Measurements from ENCODE around the gene KRT4.

The KRT4 gene

DNA sequence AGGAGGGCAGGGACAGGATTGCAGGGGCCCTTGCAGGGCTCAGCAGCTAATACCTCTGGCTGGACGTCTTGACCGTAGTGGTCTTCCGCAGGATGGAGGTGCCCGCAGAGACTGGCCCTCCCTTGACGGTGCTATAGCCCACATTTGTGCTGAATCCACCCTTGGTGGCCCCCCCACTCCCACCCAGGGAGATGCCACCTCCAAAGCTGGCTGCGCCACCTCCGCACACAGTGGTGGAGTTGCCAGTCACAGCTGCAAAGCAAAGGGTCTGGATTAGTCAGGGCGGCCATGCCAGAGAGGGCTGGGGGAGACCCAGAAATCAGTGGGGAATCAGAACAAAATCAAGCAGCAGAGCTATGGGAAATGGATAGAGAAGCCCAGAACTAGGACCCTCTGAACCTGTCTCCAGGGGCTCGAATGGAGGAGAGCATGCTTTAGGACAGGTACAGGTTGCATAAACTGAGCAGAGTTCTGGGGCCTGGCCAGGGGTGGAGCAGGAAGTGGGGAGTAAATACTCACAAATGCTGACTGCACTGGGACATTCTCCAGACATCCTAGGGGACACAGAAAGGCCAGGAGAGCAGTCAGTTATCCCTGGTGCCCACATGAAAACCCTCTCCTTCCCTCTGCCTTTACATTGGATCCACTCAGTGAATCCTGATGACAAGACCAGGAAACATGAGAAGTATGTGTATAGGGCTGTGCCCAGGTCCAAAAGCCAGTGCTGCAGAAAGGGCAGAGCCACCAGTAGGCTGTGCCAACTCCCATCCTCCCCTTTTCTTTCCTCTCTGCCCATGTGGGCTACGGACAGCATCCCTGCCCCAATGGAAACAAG is 8.1 kb upstream of the KRT4 start:
- DNase-seq: no peak

DNA sequence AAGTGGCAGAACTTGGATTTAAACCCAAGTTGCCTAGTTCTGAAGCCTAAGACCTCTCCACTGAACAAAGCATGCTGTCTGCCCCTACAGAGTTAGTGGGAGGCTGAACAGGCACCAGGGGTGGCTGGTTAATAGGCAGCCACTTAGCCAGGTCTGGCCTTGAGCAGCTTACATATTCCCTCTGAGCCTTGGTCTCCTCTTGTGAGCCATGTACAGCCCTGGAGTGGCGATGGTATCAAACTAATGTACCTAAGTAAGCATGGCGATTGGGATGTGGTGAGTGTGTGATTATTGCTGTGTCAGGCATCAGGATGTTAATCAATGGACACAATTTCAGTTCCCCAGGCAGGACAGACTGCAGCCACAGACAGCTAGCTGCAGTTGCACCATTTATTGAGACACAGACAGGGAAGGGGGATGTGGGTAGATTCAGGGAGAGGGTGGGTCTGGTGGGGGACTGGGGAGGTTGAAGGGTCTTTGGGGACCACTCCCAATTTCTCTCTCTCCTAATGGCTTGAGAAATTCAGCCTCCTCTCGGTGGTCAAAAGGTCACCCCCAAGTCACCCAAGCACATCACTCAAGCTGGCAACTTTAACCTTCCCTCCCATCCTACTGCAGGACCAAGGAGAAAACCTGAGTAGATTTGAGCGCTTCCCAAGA is 7.3 kb upstream of the KRT4 start:
- DNase-seq: no peak

DNA sequence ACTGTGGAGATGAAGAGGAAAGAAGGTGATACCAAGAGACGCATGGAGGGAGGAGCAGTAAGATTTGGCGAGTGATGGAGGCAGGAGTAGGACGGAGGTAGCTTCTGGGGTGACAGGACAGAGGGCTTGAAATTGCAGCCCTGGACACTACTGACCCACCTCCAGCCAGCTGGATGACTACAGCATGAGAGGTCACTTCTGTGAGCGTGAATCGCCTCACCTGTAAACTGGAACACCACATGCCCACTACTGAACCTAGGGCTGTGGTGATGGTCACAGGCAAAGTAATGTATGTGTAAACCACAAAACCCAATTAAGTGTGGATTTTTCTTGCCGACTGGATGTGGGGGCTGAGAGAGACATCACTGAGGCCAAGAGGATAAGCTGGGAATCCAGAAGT is 6.6 kb upstream of the KRT4 start:
- DNase-seq: no peak

DNA sequence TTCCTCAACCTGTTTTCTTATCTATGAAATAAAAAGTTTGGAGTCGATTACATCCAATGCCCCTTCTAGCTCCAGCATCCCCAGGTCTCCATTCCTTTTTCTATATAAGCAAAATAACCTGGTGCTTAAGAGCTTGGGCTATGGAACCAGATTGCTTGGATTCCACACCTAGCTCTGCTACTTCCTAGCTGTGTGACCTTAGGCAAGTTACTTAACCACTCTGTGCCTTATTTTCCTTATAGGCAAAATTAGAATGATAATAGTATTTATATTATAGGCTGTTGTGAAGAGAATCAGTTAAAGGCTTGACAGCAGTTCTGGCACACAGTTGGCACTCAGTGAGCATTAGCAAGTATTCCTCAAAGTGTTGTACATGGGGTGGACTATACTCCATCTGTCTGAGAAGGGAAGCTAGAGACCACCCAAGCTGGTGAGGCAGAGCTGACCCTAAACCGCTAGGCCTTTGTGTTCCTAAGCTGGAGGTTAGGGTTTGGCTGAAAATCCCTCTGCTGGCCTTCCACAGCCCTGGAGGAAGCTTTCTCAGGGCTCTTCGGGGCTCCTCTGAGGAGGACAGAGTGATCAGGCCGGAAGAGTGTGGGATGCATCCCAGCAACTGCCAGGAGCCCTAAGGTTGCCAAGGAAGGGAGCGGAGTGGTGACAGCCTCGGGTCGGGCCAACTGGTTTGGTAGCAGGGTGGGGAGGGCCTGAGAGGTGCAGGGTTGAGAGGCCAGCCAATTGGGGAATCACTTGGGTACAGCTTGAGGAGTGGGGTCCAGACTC is 6.0 kb upstream of the KRT4 start:
- DNase-seq: no peak

DNA sequence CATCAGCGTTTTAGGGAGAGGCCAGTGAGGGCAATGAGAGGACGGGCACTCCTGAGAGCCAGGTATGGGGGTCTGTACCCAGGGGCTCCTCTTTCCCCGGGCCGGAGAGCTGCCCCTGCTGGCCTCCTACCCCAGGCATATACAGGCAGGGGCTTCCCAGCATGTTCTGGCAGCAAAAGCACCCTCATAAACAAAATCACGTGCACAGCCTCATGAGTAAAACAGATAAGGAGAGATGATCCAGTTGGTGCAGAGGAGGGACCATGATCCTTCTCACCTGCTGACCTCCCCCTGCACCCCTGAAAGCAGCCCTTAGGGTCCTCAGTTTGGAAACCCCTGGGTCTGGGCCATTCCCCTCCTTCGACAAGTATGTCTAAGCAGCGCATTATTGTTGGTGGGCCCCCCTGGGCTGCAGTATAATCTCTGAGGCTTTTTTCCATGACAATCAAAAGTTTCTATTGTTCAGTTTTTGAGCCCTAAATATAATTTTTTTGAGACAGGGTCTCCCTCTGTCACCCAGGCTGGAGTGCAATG is 5.0 kb upstream of the KRT4 start:
- no peak for DNase-seq

DNA sequence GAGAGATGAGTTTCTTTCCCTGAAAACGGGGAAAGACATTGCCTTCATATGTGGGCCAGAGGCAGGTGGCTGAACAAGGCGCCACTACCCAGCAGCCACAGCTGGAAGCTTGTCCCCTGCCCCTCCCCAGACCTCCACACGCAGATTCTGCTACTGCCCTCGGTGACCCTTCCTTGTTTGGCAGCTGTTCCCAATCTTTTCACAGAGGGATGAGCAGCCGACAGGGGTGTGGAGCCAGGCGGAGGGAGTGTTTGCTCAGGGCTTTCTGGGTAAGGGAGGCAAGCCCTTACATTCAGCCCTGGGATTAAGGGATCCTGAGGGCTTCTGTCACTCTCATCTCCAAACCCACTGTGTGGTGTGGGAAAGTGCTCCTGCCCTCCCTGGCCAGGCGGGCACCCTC is 4.5 kb upstream of the KRT4 start:
- DNase-seq: no peak

DNA sequence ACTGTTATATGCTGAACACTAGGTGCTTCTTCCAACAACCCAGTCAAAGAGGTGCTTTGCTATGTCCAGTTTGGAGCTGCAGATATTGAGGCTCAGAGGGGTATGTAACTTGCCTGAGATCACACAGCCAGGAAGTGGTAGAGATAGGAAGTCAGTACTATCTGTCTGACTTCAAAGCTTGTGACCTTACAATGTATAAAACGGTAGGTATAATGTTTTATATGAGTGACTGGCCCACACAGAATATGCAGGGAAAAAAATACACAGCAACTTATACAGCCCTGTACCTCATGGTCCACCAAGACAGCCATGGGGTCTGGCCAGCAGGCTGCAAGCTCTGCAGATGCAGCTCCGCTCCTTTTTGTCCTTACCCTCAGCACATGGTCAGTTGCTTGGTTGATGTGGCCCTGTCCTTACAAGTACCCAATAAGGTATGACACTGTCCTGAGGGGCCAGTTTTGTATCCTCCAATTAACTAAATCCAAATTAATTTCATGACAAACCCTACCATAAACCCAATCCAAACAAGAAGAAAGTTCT is 3.9 kb upstream of the KRT4 start:
- no peak for DNase-seq

DNA sequence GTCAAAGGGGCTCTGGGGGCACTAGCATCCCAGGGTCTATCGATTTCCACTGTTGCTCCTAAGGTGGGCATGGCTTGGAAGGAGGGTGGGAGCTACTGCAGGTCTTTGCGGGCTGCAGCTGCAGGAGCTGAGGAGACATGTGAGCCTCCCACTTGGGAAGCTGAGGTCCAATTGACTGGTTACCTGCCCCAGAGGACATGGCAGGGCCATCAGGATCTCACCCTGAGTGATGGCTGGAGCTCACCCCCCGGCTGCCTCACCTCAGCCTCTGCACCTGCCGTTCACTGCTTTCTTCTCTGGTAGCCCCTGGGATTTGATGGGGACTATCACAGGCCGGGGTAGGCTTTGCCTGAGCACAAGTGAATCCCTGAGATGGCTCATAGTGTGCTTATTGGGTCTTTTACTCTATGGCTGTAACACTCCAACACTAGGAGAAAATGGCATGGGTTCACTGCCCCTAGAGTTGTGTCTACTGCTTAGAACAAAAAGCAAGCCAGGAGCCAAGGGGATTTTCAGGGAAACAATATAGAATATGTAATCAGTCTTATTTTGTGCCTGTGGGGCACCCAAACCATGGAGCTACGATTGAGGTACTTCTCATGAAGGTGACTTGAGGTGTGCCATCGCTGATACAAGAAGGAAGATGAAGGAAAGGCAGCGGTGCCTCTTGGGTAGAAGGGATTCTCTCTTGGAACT is 3.2 kb upstream of the KRT4 start:
- DNase-seq: no peak

DNA sequence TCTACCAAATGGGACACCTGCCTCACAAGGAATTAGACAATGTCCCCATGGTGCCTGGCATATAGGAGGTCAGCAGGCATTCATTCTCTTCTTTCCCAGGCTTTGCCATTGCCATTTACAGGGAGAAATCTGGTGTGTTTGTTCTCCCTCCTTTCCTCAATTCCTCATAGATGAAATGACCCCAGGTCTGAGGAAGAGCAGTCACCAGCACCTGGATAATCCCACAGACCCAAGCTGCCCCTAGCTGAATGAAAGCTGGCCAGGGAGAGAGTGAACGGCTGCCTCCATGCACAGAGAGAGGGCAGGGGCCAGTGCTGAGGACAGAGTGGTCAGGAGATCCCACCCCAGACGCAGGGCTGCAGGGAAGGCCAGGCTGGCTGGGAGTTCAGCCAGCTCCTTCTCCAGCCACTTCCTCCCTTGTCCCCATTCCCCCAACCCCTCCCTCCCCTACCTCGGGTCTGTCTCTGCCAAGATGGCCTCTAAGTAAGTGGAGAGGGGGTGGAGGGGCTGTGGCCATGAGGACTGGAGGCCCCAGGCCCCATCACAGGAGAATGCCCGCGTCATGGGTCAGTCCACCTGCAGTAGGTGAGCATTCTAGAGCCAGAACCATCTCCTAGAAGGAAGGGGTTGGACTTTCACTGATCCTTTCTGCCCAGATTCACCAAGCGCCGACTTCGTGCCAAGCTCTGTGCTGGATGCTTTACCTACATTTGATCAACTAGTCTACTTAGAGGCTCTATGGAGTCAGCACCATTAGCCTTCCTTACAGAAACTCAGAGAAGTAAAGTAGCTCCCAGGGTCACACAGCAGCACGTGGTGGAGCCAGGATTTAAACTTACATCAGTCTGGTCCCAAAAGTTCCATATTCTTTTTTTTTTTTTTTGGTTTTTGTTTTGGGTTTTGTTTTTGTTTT is 2.0 kb upstream of the KRT4 start:
- DNase-seq: no peak

DNA sequence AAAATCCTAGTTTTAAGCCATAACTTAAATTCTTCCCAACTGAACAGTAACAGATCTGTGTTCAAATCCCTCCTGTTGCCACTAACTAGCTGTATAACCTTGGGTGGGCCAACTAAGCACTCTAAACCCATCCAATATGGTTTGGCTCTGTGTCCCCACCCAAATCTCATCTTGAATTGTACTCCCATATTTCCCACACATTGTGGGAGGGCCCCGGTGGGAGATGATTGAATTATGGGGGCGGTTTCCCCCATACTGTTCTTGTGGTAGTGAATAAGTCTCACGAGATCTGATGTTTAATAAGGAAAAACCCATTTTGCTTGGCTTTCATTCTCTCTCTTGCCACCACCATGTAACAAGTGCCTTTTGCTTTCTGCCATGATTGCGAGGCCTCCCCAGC is 1.2 kb upstream of the KRT4 start:
- no peak for DNase-seq

DNA sequence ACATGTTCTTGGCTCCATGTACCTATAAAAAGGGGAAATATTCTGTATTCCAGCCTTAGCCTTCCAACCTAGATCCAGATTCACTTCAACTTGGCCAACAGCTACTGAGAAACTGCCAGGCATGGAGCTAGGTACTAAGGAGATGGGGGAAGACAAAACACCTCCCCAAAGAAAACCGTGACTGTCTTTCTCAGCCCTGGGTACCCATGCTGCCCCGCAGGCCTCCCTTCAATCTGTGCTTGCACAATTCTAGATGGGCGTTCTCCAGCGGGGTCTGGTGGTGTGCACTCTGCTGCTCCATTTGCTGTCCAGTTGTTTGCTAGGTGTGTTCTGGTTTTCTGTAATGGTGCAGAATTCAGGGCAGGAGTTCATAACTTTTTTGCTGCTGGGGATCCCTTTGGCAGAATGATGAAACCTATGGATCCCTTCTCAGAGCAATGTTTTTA is 817 bp upstream of the KRT4 start:
- DNase-seq: no peak

DNA sequence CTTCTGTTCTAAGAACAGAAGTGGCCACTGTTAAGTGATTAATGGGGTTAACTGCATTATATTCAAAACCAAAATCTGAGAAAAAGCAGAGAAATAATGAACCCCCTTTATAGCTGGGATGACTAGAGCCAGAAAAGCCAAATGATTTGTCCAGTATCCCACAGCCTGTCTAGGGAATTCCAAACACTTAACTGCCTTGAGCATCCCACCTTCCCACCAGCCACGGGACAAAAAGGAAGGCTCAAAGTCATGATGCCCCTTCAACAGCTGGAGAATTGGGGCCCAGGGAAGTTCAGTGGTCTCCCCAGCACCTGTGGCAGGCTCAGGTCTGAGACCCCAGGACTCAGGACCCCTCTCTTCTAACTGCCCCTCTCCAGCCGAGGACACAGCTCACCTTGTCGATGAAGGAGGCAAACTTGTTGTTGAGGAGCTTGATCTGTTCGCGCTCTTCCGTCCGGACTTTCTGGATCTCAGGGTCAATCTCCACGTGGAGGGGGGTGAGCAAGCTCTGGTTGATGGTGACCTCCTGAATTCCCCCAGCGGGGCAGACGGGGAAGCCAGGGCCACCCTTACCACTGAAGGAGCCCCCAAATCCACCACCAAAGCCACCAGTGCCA is 605 bp downstream of the KRT4 start:
- no peak for DNase-seq

DNA sequence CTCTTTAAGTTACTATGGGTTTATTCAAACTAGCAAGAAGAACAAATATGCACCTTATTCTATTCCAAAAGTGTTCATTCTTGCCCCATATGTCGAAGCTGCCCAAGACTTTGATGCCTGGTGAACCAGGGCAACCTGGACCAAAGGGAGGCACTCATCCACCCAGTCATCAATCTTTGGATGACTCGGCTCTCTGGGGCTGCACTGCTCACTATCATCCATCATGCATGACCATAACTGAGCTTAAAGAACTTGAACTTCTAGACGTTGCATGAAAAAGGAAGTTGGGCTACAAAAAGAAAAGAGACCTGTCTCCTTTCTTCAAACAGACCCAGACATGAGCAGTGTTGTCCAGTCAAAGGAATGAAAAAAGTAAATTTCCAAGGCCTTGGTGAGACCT is 1.2 kb downstream of the KRT4 start:
- no peak for DNase-seq

DNA sequence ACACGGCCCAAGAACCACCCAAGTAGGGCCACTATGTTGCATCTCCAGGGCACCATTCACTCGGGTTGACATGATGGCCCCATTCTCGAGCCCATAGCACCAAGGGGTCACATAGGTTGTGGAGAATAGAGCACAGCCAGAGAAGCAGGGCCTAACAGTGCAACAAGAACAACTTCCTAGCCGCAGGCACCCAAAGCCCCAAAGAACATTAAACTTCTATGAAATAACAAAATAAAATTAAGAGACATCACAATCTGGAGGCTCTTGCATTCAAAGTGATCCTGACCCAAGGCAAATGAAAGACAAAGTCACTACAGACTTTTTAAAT is 1.9 kb downstream of the KRT4 start:
- no peak for DNase-seq

DNA sequence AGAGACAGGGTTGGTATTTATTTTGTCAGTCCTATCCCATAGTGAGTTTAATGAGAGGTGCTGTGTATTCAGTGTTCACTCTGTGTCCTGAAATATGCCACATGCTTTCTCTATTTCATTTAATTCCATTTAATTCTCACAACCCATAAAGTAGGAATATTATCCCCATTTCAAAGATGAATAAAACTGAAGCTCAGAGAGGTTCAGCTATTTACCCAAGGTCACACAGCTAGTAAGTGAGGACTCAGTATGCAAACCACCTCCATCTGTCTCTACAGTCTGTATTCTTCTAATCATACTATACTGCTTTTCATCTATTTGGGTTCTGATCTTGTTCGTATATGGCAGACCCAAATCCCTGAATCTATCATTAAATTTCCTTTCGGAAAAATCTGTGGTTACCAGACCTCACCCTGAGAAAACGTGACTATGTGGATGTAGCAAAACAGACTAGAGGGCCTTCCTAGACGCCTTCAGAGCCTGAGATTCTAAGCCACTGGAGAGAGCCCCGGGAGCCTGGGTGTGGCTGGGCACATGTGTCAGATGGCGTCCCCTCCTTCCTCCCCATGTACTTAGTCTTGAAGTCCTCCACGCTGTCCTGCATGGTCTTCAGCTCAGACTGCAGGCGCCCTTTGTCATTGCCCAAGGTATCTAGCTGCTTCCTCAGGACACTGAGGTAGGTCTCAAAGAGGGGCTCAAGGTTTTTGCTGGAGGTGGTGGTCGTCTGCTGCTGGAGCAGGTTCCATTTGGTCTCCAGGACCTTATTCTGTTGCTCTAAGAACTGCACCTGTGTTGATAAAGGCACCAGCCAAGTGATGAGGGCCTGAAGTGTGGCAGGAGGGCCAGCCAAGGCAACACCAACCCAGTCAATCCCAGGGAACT is 2.5 kb downstream of the KRT4 start:
- no peak for DNase-seq

DNA sequence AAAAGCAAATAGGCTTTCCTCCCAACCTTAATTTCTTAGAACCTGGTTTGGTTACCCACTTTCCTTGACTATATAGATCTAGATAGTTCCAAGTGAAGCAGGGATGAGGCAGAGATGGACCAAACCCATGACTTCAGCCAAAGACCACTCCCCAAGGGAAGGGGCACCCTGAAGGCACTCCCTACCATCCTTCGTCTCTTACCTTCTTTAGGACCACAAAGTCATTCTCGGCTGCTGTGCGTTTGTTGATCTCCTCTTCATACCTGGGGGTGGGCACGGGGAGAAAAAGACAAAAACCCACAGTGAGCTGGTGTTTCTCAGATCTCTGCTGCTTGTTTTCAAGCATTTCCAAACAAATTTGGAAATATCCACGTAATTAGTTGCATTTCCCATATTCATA is 3.4 kb downstream of the KRT4 start:
- no peak for DNase-seq

DNA sequence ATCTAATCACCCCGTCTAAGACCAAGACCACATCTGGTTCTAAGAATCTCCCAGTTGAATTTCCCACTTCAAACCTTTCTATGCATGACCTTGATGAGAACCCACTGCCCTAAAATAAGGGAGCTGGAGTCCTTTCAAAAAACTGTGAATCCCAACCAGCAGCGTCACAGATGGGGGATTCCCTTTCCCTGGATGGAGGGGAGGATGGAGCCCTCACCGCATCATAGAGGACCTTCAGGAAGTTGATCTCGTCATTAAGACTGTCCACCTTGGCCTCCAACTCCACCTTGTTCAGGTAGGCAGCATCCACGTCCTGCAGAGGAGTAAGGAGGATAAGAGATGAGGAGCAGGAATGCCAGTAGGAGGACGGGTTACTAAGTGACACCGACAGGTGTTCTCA is 4.8 kb downstream of the KRT4 start:
- DNase-seq: no peak

DNA sequence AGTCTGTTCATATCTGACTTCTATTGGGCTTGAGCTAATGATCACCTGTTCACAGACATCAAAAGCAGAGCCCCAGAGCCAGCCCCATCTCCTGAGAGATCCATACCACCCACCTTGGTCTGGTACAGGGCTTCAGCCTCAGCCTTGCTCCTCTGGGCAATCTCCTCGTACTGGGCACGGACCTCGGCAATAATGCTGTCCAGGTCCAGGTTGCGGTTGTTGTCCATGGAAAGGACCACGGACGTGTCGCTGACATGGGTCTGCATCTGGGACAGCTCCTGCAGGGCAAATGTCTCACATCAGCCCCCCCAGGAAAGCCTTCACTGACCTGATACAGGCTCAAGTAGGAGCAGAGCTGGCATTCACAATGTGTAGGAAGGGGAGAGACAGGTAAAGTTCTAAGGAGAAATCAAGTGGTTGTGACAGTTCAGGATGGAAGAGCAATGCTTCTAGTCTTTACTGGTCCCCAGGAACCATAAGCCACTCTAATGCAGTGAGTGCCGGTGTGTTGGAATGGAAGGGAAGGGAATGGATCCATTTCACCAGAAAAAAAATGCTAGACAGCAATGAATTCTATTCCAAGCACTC is 5.2 kb downstream of the KRT4 start:
- DNase-seq: no peak

DNA sequence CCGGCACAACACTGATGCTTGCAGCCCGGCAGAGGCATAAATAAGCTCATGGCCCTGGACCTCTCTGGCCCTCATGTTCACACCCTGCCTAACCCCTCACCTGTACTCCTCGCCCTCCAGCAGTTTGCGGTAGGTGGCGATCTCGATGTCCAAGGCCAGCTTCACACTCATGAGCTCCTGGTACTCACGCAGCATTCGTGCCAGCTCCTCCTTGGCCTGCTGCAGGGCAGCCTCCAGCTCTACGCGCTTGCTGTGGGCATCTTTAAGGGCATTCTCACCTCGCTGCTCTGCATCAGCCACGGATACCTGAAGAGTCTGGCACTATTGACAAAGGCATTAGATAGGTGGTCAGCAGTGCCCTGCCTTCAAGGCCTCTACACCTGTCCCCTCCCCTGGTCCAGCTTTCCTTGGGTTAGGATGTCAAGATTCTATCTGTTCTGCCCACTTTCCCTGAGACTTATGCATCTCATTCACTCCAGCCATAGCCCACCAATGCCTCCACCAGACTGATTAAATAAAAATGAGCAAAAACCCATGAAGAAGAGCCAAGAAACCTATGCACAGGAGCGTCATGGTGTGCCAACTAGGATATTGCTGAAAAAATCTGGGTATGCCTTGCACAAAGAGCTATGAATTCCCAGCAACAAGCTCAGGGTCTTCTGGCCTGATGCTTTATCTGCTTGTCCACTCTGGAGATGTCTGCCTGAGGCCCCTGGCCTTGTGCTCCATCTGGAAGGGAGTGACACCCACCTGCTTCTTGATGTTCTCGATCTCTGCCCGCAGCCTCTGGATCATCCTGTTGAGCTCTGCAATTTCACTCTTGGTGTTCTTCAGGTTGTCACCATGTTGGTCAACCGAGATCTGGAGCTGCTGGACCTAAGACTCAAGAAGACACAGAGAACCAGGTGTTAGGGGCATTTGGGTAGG is 6.1 kb downstream of the KRT4 start:
- no peak for DNase-seq
